HG02763 (cell line): ENCODE data around the gene CHAF1A.

Experiments
- ATAC-seq: cut with Tn5 transposase; IDR thresholded peaks from one replicate; pipeline ENCODE4 v1.9.1; 2021; ENCODE audit warnings: mild to moderate bottlenecking, moderate library complexity; ENCODE audit not compliant: unreplicated experiment

CHAF1A gene

GRCh38 chr19:4436231-4436630 is 33.8 kb downstream of the CHAF1A start:
- ATAC-seq = no peak

DNA sequence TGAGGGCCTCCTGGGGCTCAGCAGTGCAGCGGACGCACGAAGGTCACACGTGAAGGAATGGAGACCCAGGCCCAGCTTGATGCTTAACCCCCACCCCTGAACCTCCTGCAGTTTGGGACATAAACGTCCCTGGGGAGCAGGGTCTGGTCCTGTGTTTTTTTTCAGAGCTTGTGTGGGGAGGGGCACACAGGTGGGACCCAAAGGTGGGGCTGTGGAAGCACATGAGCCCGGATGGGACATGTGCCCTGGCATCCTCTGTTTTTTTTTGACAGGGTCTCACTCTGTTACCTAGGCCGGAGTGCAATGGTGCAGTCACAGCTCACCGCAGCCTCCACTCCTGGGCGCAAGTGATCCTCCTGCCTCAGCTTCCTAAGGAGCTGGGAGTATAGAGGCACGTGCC is 34.7 kb downstream of the CHAF1A start:
- no peak for ATAC-seq

DNA sequence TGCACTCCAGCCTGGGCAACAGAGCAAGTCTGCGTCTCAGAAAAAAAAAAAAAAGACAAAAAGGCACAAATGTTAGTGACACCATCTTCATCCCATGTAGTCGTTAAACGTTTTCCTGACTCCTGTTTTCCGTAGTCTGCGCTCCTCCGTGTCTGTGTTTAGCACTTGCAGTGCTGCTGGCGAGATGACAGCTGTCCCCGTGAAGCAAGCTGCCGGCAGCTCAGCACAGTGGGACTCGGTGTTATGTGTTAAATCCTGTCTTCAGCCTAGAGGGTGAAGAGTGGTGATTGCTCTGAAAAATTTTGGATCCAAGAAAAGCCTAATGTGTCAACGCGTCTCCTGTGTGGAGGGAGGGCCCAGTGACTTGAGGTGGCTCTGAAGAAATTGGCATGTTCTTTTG is 36.8 kb downstream of the CHAF1A start:
- no peak for ATAC-seq

- no peak for ATAC-seq
Measured at GRCh38 chr19:4441994-4442818, 39.8 kb downstream of the CHAF1A start.

GRCh38 chr19:4442819-4443146 is 40.3 kb downstream of the CHAF1A start:
- ATAC-seq = no peak

DNA sequence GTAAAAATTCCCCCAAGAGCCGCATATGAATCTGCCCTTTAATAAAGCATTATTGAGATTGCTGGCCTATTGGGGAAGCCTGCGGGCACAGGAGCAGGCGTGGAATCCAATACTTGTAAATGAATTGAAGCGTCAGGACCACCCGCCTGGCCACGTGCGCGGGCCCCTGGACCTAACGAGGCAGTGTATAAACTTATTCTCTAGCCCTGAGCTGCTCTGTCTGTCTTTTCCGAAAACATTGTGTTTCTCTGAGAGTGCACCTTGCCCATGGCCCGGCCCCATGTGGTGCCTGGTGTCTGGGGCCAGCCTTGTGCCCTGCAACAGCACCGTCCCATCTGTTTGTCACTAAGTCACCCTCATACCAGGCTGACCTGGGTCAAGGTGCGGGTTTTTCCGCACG is 40.7 kb downstream of the CHAF1A start:
- no peak for ATAC-seq

DNA sequence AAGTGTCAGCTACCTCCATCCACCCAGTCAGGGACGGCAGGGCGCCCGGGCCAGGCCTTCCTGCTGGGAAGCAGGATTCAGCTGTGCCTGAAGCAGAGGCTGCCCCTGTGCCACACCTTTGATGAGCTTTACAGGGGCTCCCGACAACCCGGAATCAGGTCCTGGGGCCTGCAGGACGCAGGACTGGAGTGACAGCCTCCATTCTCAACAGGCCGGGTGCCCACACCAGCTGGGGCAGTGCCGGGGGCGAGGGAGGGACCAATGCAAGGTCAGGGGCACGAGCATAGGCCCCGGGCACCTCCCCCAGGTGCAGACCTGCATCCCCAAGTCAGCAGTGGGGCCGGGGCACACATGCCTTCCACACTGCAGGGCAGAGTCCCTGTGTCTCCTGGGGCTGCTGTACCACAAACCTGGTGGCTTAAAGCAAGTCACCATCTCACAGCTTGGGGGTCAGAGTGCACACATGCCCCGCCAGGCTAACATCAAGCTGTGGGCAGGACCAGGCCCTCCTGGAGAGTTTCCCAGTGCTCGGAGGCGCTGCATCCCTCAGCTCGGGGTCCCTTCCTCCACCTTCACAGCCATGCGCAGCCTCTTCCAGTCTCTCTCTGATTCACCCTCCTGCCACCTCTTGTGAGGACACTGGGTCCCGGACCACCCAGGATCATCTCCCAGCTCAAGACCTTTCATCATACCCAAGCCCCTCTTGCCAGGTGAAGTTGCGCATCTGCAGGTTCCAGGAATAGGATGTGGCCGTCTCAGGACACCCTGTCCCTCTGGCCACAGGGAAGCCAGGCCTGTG is 41.7 kb downstream of the CHAF1A start:
- no peak for ATAC-seq

GRCh38 chr19:4444765-4445741 is 42.6 kb downstream of the CHAF1A start:
- no peak for ATAC-seq

DNA sequence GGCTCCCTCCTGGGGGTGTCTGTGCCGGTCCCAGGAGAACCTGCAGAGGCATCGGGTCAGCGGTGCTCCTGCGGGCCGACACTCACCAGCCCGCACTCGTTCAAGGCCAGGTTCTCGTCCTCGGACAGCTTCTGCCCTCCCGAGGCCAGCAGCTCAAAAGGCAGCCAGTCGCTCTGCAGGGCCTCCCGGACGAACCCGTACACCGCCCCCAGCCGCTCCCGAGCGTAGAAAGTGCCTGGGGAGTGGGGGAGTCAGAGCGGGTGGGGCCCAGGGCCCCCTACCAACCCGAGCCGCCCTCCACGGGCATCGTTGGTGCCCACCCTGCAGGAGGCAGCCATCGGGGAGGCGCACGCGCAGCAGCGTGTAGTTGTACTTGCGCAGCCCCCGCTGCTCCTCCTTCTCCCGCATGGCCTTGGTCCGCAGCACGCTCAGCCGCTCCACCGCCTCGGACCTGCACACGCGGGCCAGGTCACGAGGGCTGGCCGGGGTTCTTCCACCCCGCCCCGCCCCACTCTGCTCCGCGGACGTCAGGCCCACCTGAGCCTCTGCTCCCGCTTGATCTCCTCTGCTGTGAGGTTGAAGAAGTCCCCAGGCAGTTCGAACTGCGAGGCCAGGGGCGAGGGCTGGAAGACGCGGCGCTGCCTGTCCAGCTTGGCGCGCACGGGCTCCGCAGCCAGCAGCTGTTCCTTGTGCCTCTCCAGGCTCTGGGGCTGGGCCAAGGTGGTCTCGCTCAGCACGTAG is 43.7 kb downstream of the CHAF1A start:
- no peak for ATAC-seq

GRCh38 chr19:4446704-4447200 is 44.3 kb downstream of the CHAF1A start:
- ATAC-seq = no peak

DNA sequence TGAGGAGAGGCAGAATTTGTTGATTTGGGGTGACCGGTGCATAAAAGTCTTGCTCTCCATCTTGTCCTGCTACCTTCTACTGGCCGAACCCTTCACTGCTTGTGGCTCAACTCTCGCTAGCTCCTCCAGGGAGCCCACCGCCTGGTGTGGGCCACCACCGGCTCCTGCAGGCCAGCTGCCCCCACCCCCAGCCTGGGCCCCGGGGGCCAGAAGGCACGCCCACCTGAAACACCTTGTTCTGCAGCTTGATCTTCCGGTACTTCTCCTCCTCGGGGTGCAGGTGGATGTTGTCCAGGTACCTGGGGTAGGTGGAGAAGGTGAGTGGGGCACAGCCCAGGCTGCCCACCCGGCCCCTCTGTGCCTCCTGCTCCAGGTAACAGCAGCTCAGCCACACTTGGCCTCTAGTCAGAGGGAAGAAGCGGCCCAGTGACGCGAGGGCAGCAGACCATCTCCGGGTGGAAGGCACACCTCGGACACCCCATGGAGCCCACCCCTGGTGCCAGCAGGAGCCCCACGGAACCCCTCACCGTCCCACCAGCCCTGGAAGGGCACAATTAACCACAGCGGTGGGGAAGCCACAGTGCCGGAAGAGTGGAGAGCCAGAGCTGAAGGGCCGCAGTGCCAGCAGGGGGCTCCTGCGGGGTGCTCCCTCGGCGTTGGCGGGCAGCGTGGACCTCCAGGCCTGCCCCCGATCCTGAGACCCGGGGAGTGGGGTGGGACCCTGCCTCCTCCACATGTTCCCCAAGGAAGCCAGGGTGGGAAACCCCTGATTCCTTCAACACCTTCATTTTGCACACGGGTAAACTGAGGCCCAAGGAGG is 45.1 kb downstream of the CHAF1A start:
- ATAC-seq = no peak

GRCh38 chr19:4448147-4448985 is 45.9 kb downstream of the CHAF1A start:
- ATAC-seq = no peak

GRCh38 chr19:4449022-4449638 is 46.7 kb downstream of the CHAF1A start:
- no peak for ATAC-seq

DNA sequence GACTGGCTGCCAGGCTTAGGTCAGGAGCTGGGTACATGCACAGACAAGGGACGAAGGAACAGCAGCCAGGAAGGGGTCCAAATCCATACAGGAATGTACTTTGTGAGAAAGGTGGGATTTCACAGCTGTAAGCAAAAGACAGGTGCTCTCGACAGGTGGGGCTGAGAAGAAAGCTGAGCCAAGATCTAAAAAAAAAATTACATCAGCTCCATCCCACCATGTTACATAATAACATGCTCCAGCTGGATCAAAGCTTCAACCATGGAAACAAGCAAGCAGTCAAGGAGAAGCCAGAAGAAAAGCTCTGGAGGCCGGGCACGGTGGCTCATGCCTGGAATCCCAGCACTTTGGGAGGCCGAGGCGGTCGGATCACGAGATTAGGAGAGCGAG is 47.2 kb downstream of the CHAF1A start:
- no peak for ATAC-seq

DNA sequence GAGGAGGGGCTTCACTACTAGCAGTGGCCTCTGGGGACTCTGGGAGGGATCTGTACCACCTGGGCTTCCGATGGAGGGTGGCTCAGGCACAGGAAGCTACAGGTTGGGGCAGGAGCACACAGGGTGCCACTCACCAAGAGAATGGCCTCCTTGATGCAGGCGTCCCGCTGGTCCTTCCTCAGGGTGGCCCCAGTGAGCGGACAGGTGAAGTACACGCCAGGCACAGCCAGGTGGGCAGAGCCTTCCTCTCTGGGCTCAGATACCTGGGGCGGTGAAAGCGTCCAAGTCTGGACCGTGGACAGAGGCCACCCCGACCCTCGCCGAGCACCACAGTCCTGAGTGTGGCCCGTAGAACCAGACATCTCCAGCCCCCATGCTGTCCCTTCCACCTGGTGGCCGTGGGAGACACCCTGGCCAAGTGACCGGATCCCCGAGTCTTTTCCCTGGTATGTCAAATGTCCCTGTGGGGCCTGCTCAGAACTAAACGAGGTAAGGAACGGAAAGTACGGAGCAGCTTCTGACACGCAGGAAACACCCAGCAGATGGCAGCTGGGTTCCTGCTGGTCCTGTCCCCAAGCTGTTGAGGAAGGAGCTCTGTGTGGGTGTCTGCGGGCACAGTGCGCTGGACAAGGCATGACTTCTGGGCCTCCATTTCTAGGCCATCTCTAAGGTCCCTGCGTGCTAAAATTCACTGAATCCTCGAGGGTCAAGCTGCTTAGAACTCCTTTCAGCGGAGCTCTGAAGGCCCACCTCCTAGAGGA is 50.0 kb downstream of the CHAF1A start:
- ATAC-seq = no peak

DNA sequence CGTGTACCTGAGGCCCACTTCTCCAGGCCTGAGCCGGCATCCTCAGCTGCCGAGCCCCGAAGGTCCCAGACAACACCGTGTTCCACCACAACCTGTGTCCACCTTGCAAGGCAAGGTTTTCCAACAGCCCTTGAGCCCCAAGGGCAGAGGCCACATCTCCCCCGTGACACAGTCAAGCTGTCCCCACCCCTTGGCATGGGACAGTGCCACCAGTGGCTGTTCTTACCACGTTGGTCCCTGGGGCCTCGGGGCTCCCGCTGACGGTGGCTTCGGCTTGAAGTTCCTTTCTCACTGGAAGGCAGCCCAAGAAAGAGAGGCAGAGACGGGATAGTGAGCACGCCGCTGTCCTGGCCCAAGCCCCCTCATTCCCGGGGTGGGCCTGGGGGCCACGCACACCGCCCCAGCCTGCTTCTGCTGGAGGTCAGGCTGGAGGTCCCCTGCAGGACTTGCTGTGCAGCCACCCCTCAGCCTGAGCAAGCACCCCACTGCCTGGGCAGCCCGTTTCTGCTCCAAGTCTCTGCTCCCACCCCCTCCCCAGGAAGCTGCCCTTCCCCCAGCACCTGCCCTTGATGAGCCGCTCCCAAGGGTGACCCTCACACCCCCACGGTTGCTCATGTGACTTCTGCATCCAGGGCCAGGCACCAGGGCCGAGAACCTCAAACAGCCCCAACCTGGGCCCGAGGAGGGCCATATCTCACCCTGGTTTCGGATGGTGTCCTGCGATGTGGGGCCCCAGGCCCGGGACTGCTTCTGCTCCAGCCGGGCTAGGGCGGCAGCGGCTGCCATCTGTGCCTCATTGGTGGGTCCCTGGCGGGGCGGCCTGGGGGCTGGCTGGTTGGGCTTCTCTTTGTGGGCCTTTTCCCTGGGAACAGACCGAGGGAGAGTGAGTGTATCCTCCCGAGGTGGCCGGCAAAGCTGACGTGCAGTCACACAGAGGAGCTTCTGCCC is 51.1 kb downstream of the CHAF1A start:
- no peak for ATAC-seq
